Peyer's patch (tissue), 4 donors: Measurements from ENCODE around the gene STAT6. TPM values are rescaled to one million over a fixed set of nuclear protein-coding genes. Genes with fewer than 3 reads are reported as not detected.
A peak's percentile ranks its signal among the peaks of the same experiment; 100 is the strongest.

ENCODE experiments used
- DNase-seq, 3 donors: peaks; one replicate each; pipeline ENCODE4 v3.0.0-alpha.2; 2017 to 2019
- H3K27ac ChIP-seq, 4 donors: fragments of 200-600 bp; sonication (generic); one replicate each; pipeline ENCODE4 v1.5.1; 2016 to 2019
- H3K27me3 ChIP-seq, 2 donors: fragments of 200-600 bp; sonication (generic); one replicate each; pipeline ENCODE4 v1.5.1; 2019
- H3K36me3 ChIP-seq, 3 donors: fragments of 200-600 bp; sonication (generic); one replicate each; pipeline ENCODE4 v1.5.1; 2016 to 2019
- H3K4me1 ChIP-seq, 4 donors: fragments of 200-600 bp; sonication (generic); one replicate each; pipeline ENCODE4 v1.5.1; 2016 to 2019
- H3K4me3 ChIP-seq, 4 donors: fragments of 200-600 bp; sonication (generic); 1 replicate in 3 of 4; 2 replicates in 1 of 4; pipeline ENCODE4 v1.5.1; 2016 to 2019; ENCODE audit warnings: mild to moderate bottlenecking in 1 of 4
- H3K9me3 ChIP-seq, 4 donors: fragments of 200-600 bp; sonication (generic); one replicate each; pipeline ENCODE4 v1.5.1; 2016 to 2019; ENCODE audit warnings: mild to moderate bottlenecking in 1 of 4
- CTCF ChIP-seq, 6 experiments: fragments of 450-650 bp in 4 of 6; fragments of 200-600 bp in 2 of 6; sonication (generic) in 1 of 6; IDR thresholded peaks; one replicate each; pipeline ENCODE4 v1.5.1; 2017 to 2019; ENCODE audit warnings: antibody characterized with exemption in 6 of 6, mild to moderate bottlenecking in 3 of 6, moderate library complexity in 1 of 6
- POLR2A ChIP-seq, 2 donors: fragments of 450-650 bp; IDR thresholded peaks; one replicate each; pipeline ENCODE4 v1.5.1; 2017; ENCODE audit warnings: antibody characterized with exemption in 2 of 2, mild to moderate bottlenecking in 2 of 2, moderate library complexity in 2 of 2
- total RNA-seq, 4 donors: library from RNA; depleted of rRNA; stranded (reverse); fragments of >200 nt; gene quantifications; one replicate each; pipeline ENCODE4 v1.1.0, GENCODE V29; 2016

STAT6 gene
- total RNA-seq, 4 donors from 2014 or later: 278 to 416 (median 382) TPM

- Histone ChIP-seq H3K4me1 (peaks cover 0 to 53% (median 16%) of the 10 kb centered on the region in 4 donors), H3K4me3 (no peak overlapping the region), H3K9me3 (no peaks in the 10 kb centered on the region), H3K27me3 (no peaks in the 10 kb centered on the region), H3K36me3 (peaks cover 0 to 76% (median 0%) of the 10 kb centered on the region in 3 donors), H3K27ac (peak overlapping the region in 1 of 4 donors; percentile 9)
- DNase-seq: no peak
- TF ChIP-seq POLR2A (IDR thresholded peaks at IDR 0.05) (no peak), CTCF (IDR thresholded peaks at IDR 0.05) (no peak)
Observed at GRCh38 chr12:57142727-57143126, 31.6 kb upstream of the STAT6 start.

DNA sequence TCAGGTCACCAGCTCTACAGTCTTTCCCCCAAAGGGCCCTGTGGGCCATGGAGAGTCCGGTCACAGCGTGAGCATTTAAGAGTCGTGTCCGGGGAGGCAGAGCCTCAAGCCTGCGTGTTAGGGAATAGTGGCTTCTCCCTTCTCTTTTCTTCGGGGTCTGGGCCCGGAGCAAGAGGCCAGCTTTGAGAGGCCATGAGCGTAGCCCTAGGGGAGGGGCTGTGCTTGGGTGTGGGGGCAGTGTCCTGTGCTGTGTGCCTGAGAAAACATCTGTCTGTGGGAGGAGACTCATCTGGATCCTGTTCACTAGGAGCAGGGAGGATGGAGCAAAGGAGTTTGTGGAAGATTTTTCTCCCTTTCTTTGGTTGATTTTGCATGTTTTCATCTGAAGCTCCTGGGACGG lies 31.0 kb upstream of the STAT6 start:
- TF ChIP-seq CTCF (IDR thresholded peaks at IDR 0.05) (no peak), POLR2A (IDR thresholded peaks at IDR 0.05) (no peak)
- H3K27ac ChIP-seq: peak overlapping the region in 1 of 4 donors; percentile 24

GRCh38 chr12:57141249-57141648 lies 30.1 kb upstream of the STAT6 start:
- TF ChIP-seq POLR2A (IDR thresholded peaks at IDR 0.05): no peak
- TF ChIP-seq CTCF (IDR thresholded peaks at IDR 0.05): no peak
- no peak overlapping the region for H3K4me3 ChIP-seq
- H3K36me3 ChIP-seq: peaks cover 0 to 72% (median 0%) of the 10 kb centered on the region in 3 donors
- H3K27ac ChIP-seq: no peak overlapping the region
- no peak for DNase-seq
- no peaks in the 10 kb centered on the region for H3K27me3 ChIP-seq
- peaks cover 0 to 53% (median 11%) of the 10 kb centered on the region in 4 donors for H3K4me1 ChIP-seq
- no peaks in the 10 kb centered on the region for H3K9me3 ChIP-seq

More for the DNA sequence above, 31.0 kb upstream of the STAT6 start:
- H3K4me3 ChIP-seq: no peak overlapping the region
- no peak for DNase-seq
- H3K27me3 ChIP-seq: no peaks in the 10 kb centered on the region
- peaks cover 0 to 76% (median 0%) of the 10 kb centered on the region in 3 donors for H3K36me3 ChIP-seq
- H3K9me3 ChIP-seq: no peaks in the 10 kb centered on the region
- H3K4me1 ChIP-seq: peaks cover 0 to 53% (median 11%) of the 10 kb centered on the region in 4 donors

DNA sequence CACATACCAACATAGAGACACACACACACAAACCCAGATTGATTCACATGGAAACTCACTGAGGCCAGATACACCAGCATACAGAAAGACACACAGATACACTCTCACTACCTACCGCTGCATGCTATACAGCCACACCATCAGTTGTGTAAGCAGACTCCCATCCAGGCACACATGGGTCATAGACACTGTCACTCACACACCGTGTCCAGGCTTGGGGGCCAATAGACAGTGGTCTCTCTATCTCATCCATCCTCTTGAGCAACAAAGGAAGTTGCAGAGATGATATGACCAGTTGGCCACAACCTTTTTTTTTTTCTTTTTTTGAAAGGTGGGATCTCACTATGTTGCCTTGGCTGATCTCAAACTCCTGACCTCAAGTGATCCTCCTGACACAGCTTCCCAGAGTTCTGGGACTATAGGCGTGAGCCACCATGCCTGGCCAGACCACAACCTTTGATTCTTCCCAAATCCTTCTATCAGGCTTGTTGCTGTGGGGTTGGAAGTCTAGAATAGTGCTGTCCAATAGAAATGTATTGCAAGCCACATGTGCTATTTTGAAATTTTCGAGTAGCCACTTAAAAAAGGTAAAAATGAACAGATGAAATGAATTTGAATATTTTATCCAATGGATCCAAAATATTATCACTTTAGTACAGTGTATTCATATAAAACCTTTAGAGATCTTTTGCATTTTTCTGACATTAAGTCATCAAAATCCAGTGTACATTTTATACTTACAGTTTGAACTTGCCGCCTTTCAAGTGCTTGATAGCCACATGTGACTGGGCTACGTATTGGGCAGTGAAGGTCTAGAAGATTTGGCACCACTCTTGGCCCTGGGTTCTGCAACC lies 28.9 kb upstream of the STAT6 start:
- TF ChIP-seq CTCF (IDR thresholded peaks at IDR 0.05): no peak
- no peak for TF ChIP-seq POLR2A (IDR thresholded peaks at IDR 0.05)
- no peak for DNase-seq
- no peaks in the 10 kb centered on the region for H3K27me3 ChIP-seq
- no peaks in the 10 kb centered on the region for H3K9me3 ChIP-seq
- peak overlapping the region in 1 of 4 donors; percentile 85 for H3K27ac ChIP-seq
- H3K36me3 ChIP-seq: peaks cover 0 to 59% (median 0%) of the 10 kb centered on the region in 3 donors
- no peak overlapping the region for H3K4me3 ChIP-seq
- H3K4me1 ChIP-seq: peaks cover 0 to 53% (median 11%) of the 10 kb centered on the region in 4 donors

GRCh38 chr12:57138526-57139272 lies 27.5 kb upstream of the STAT6 start:
- H3K9me3 ChIP-seq: no peaks in the 10 kb centered on the region
- no peak overlapping the region for H3K4me3 ChIP-seq
- peak in 2 of 3 donors; percentile 87 to 88 for DNase-seq
- H3K36me3 ChIP-seq: peaks cover 0 to 46% (median 0%) of the 10 kb centered on the region in 3 donors
- no peaks in the 10 kb centered on the region for H3K27me3 ChIP-seq
- no peak for TF ChIP-seq CTCF (IDR thresholded peaks at IDR 0.05)
- H3K27ac ChIP-seq: peak overlapping the region; percentile 1 to 85 (median 50)
- peaks cover 0 to 61% (median 11%) of the 10 kb centered on the region in 4 donors for H3K4me1 ChIP-seq
